Neutrophil (primary cell): ENCODE data around the gene ING3.

ENCODE experiments used
- H3K27ac ChIP-seq: fragments of 200-600 bp; sonication (generic); 2 replicates; pipeline ENCODE4 v1.5.1; 2016; ENCODE audit warnings: mild to moderate bottlenecking, moderate library complexity
- H3K27me3 ChIP-seq: fragments of 200-600 bp; sonication (generic); 2 replicates; pipeline ENCODE4 v1.6.0; 2016; ENCODE audit warnings: mild to moderate bottlenecking
- H3K36me3 ChIP-seq: fragments of 200-600 bp; sonication (generic); 2 replicates; pipeline ENCODE4 v1.5.1; 2017
- H3K4me1 ChIP-seq, 2 experiments: fragments of 200-600 bp in 1 of 2; sonication (generic) in 1 of 2; 1 replicate in 1 of 2; 2 replicates in 1 of 2; pipeline versions ENCODE4 v1.5.1 to v1.6.1; 2013 to 2016; ENCODE audit warnings: low read depth in 1 of 2, low read length in 1 of 2, mild to moderate bottlenecking in 1 of 2, moderate library complexity in 1 of 2; ENCODE audit not compliant: control insufficient read depth in 1 of 2, insufficient read depth in 1 of 2
- H3K4me3 ChIP-seq, 2 experiments: fragments of 200-600 bp in 1 of 2; sonication (generic) in 1 of 2; 1 replicate in 1 of 2; 2 replicates in 1 of 2; pipeline ENCODE4 v1.5.1; 2013 to 2016; ENCODE audit warnings: low read depth in 1 of 2, low read length in 1 of 2, mild to moderate bottlenecking in 1 of 2, moderate library complexity in 1 of 2
- H3K9me3 ChIP-seq: fragments of 200-600 bp; sonication (generic); 2 replicates; pipeline ENCODE4 v1.5.1; 2016
- CTCF ChIP-seq: fragments of 200-600 bp; sonication (generic); IDR thresholded peaks from 2 replicates; pipeline ENCODE4 v1.5.1; 2016; ENCODE audit warnings: antibody characterized with exemption

The ING3 gene

GRCh38 chr7:121005996-121006584, 55.5 kb downstream of the ING3 start:
- no peak overlapping the region for H3K4me3 ChIP-seq
- no peak for TF ChIP-seq CTCF
- no peaks in the 10 kb centered on the region for H3K9me3 ChIP-seq
- no peaks in the 10 kb centered on the region for H3K36me3 ChIP-seq
- H3K4me1 ChIP-seq = no peaks in the 10 kb centered on the region
- H3K27me3 ChIP-seq = peaks cover 80% of the 10 kb centered on the region
- H3K27ac ChIP-seq = no peak overlapping the region

GRCh38 chr7:121006711-121007315, 56.2 kb downstream of the ING3 start:
- Histone ChIP-seq H3K27ac (no peak overlapping the region), H3K4me1 (no peaks in the 10 kb centered on the region), H3K4me3 (no peak overlapping the region), H3K9me3 (no peaks in the 10 kb centered on the region), H3K27me3 (peaks cover 73% of the 10 kb centered on the region), H3K36me3 (no peaks in the 10 kb centered on the region)
- no peak for TF ChIP-seq CTCF

GRCh38 chr7:121008816-121009215, 58.2 kb downstream of the ING3 start:
- Histone ChIP-seq H3K27ac (no peak overlapping the region), H3K4me1 (no peaks in the 10 kb centered on the region), H3K9me3 (no peaks in the 10 kb centered on the region), H3K36me3 (no peaks in the 10 kb centered on the region), H3K4me3 (no peak overlapping the region), H3K27me3 (peaks cover 53% of the 10 kb centered on the region)
- TF ChIP-seq CTCF = no peak

GRCh38 chr7:121011401-121011800, 60.8 kb downstream of the ING3 start:
- TF ChIP-seq CTCF = no peak
- Histone ChIP-seq H3K4me3 (no peak overlapping the region), H3K27me3 (peaks cover 30% of the 10 kb centered on the region), H3K9me3 (no peaks in the 10 kb centered on the region), H3K27ac (no peak overlapping the region), H3K36me3 (no peaks in the 10 kb centered on the region), H3K4me1 (no peaks in the 10 kb centered on the region)

- H3K27me3 ChIP-seq = peaks cover 20% of the 10 kb centered on the region
- no peaks in the 10 kb centered on the region for H3K4me1 ChIP-seq
- no peak overlapping the region for H3K27ac ChIP-seq
- H3K36me3 ChIP-seq = no peaks in the 10 kb centered on the region
- H3K4me3 ChIP-seq = no peak overlapping the region
- H3K9me3 ChIP-seq = no peaks in the 10 kb centered on the region
- TF ChIP-seq CTCF = no peak
These were observed 61.7 kb downstream of the ING3 start for GRCh38 chr7:121012170-121012874.
